Fibroblast of mammary gland (primary cell): ENCODE data around the gene SLC35G1.

Experiments used
- DNase-seq: peaks from one replicate; pipeline ENCODE4 v3.0.0-alpha.2; 2010; ENCODE audit warnings: low read depth
- H3K4me3 ChIP-seq: 2 replicates; pipeline ENCODE4 v1.5.1; 2011; ENCODE audit warnings: low read depth, mild to moderate bottlenecking, low read length, moderate library complexity; ENCODE audit not compliant: control insufficient read depth
- CTCF ChIP-seq: conservative IDR thresholded peaks from 2 replicates; pipeline ENCODE4 v1.5.1; 2011; ENCODE audit warnings: low read depth, low read length, inconsistent platforms; ENCODE audit not compliant: control insufficient read depth, insufficient read depth

Gene SLC35G1

GRCh38 chr10:93917821-93918220 lies 24.0 kb downstream of the SLC35G1 start:
- H3K4me3 ChIP-seq = no peak overlapping the region
- TF ChIP-seq CTCF = no peak
- no peak for DNase-seq

- H3K4me3 ChIP-seq = no peak overlapping the region
- DNase-seq = no peak
- TF ChIP-seq CTCF = peak; percentile 44
Observed at GRCh38 chr10:93921338-93921737, 27.6 kb downstream of the SLC35G1 start.

GRCh38 chr10:93926613-93927012 lies 32.8 kb downstream of the SLC35G1 start:
- TF ChIP-seq CTCF = no peak
- H3K4me3 ChIP-seq = no peak overlapping the region
- DNase-seq = no peak

GRCh38 chr10:93938140-93938539 lies 44.4 kb downstream of the SLC35G1 start:
- DNase-seq = peak; percentile 39
- TF ChIP-seq CTCF = no peak

GRCh38 chr10:93940881-93941280 lies 47.1 kb downstream of the SLC35G1 start:
- no peak overlapping the region for H3K4me3 ChIP-seq
- no peak for TF ChIP-seq CTCF
- no peak for DNase-seq

More at GRCh38 chr10:93938140-93938539, 44.4 kb downstream of the SLC35G1 start:
- H3K4me3 ChIP-seq = no peak overlapping the region

GRCh38 chr10:93941606-93942005 lies 47.8 kb downstream of the SLC35G1 start:
- no peak for DNase-seq
- no peak for TF ChIP-seq CTCF
- H3K4me3 ChIP-seq = no peak overlapping the region

- no peak overlapping the region for H3K4me3 ChIP-seq
- no peak for TF ChIP-seq CTCF
- no peak for DNase-seq
Observed at GRCh38 chr10:93945819-93946218, 52.0 kb downstream of the SLC35G1 start.
